ENCODE results near the gene SH3YL1.

Gene SH3YL1

GRCh38 chr2:269356-270030 is 5.7 kb upstream of the SH3YL1 start:
- TF ChIP-seq CTCF (IDR thresholded peaks at IDR 0.05), result no peak

DNA sequence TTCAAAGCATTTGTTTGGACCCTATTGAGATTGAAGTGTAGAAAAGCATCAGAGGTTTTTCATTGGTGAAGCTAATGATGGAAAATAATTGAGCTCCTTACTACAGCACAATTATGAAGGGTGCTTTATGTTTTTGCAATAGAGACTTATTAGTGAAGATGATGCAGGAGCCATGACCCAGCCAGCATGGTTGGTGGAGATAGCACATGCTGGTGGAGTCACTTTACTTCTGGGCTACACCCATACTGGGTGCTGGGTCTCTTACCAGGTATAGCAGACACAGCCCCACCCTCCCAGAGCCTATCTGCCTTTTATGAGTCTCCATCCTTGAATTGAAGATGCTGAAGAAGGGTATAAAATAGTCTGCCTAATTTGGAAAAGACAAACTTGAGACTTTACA is 4.5 kb upstream of the SH3YL1 start:
- no peak for TF ChIP-seq CTCF (IDR thresholded peaks at IDR 0.05)

DNA sequence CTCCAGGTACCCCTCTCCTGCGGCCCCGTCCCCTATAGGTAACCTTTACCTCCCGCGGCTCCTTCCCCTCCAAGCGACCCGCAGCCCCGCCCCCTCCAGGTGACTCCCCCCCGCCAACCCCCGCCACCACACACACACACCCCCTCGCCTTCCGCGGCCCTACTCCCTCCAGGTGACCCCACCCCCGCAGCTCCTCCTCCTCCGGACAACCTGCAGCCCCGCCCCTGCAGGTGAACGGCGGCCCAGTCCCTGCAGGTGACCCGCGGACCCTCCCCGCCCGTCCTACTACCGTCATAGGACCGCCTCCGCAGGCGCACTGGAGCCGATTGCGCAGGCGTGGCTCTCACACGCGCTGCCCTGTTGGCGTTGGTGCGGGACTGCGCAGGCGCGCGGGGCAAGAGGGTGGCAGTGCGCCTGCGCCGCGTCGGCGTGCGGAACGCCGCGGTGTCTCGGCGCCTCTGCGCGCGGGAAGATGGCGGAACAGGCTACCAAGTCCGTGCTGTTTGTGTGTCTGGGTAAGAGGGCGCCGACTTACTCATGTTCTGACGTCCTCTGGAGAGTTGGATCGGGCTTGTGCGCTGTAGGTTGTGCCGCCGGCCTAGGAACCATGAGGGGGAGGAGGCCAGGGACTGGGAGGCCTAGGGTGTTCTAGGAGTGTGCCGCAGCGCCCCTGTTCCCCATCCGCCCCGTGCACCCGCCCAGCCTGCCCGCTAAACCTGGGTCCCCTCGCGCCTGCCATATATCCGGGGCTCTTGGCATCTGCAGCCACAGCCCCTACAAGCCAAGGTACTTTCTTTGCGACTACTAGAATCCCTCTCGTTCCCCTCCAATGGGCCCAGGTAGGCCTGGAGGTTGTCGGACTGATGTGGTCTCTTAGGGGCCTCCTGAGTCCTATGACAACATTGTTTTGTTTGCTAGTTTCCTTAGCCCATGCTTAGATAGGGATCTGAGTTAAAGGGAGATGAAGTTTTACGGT is 949 bp upstream of the SH3YL1 start, which contains the start of gene ACP1:
Gene ACP1, plus strand, starts transcription at position 455 of the 976 bp plus-strand sequence. Its CDS starts 18 bp downstream, at position 473.
- TF ChIP-seq CTCF (IDR thresholded peaks at IDR 0.05), result no peak

GRCh38 chr2:263022-263738 is 652 bp downstream of the SH3YL1 start:
- TF ChIP-seq CTCF (IDR thresholded peaks at IDR 0.05), result no peak

GRCh38 chr2:262117-262516 is 1.7 kb downstream of the SH3YL1 start:
- no peak for TF ChIP-seq CTCF (IDR thresholded peaks at IDR 0.05)

- TF ChIP-seq CTCF (IDR thresholded peaks at IDR 0.05), result no peak
These were observed 3.2 kb downstream of the SH3YL1 start for GRCh38 chr2:260507-261161.
